Measurements from ENCODE around the gene REEP6. TPM values are rescaled to one million over a fixed set of nuclear protein-coding genes. Genes with fewer than 3 reads are reported as not detected.

Gene REEP6
- total RNA-seq, 1 experiment from 2014 or later, result 0.45 TPM

DNA sequence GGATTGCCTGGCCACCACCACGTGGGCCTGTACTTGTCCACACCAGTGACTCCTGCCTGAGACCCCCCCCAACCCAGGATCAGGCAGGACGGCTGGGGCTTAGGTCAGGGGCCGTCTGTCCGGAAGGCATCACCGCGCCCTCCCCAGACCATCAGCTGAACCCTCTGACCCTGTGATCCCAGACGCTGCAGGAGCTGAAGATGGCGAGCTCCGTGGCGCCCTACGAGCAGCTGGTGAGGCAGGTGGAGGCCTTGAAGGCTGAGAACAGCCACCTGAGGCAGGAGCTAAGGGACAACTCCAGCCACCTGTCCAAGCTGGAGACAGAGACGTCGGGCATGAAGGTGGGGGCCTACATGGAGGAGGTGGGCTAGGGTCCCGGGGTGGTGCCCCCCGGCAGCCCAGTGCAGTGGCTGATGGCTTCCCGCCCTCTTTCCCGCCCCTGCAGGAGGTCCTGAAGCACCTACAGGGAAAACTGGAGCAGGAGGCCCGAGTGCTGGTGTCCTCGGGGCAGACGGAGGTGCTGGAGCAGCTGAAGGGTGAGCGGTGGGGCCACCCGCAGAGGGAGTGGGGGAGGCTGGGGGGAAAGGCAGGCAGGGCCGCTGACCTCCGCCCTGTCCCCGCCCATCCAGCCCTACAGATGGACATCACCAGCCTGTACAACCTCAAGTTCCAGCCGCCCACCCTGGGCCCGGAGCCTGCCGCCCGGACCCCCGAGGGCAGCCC is 38.0 kb upstream of the REEP6 start:
- peak; percentile 57 for DNase-seq
- H3K9me3 ChIP-seq (replicated peaks), result no peaks in the 10 kb centered on the region

GRCh38 chr19:1453525-1454364 is 37.2 kb upstream of the REEP6 start:
- DNase-seq, result peak; percentile 90 to 91
- H3K27ac ChIP-seq, result no peak overlapping the region; the same call in 1 of the 2 replicates
- no peaks in the 10 kb centered on the region for H3K36me3 ChIP-seq
- peaks cover 17% of the 10 kb centered on the region; the same call in 1 of the 2 replicates for H3K4me1 ChIP-seq
- H3K9me3 ChIP-seq (replicated peaks), result no peaks in the 10 kb centered on the region
- peak overlapping the region; percentile 42 for H3K4me3 ChIP-seq
- peaks cover 17% of the 10 kb centered on the region for H3K27me3 ChIP-seq

More for the DNA sequence above, 38.0 kb upstream of the REEP6 start:
- Histone ChIP-seq H3K4me1 (peaks cover 17% of the 10 kb centered on the region; the same call in 1 of the 2 replicates), H3K27me3 (peaks cover 17% of the 10 kb centered on the region), H3K27ac (no peak overlapping the region; the same call in 1 of the 2 replicates), H3K36me3 (no peaks in the 10 kb centered on the region), H3K4me3 (peak overlapping the region; percentile 42)

- Histone ChIP-seq H3K27me3 (peaks cover 17% of the 10 kb centered on the region), H3K36me3 (no peaks in the 10 kb centered on the region), H3K4me1 (peaks cover 17% of the 10 kb centered on the region; the same call in 1 of the 2 replicates), H3K4me3 (no peak overlapping the region), H3K9me3 (replicated peaks) (no peaks in the 10 kb centered on the region), H3K27ac (no peak overlapping the region)
- no peak for DNase-seq
These were observed 36.0 kb upstream of the REEP6 start for GRCh38 chr19:1455002-1455335.

GRCh38 chr19:1455336-1456120 is 35.5 kb upstream of the REEP6 start:
- Histone ChIP-seq H3K27me3 (peaks cover 14% of the 10 kb centered on the region), H3K27ac (no peak overlapping the region), H3K9me3 (replicated peaks) (no peaks in the 10 kb centered on the region), H3K36me3 (no peaks in the 10 kb centered on the region), H3K4me3 (no peak overlapping the region), H3K4me1 (peaks cover 17% of the 10 kb centered on the region; the same call in 1 of the 2 replicates)
- peak; percentile 73 to 78 for DNase-seq

GRCh38 chr19:1456121-1456900 is 34.7 kb upstream of the REEP6 start:
- no peak overlapping the region for H3K4me3 ChIP-seq
- no peaks in the 10 kb centered on the region for H3K36me3 ChIP-seq
- peaks cover 7% of the 10 kb centered on the region; the same call in 1 of the 2 replicates for H3K27me3 ChIP-seq
- DNase-seq, result no peak
- no peaks in the 10 kb centered on the region for H3K9me3 ChIP-seq (replicated peaks)
- no peak overlapping the region for H3K27ac ChIP-seq
- H3K4me1 ChIP-seq, result peaks cover 17% of the 10 kb centered on the region; the same call in 1 of the 2 replicates

DNA sequence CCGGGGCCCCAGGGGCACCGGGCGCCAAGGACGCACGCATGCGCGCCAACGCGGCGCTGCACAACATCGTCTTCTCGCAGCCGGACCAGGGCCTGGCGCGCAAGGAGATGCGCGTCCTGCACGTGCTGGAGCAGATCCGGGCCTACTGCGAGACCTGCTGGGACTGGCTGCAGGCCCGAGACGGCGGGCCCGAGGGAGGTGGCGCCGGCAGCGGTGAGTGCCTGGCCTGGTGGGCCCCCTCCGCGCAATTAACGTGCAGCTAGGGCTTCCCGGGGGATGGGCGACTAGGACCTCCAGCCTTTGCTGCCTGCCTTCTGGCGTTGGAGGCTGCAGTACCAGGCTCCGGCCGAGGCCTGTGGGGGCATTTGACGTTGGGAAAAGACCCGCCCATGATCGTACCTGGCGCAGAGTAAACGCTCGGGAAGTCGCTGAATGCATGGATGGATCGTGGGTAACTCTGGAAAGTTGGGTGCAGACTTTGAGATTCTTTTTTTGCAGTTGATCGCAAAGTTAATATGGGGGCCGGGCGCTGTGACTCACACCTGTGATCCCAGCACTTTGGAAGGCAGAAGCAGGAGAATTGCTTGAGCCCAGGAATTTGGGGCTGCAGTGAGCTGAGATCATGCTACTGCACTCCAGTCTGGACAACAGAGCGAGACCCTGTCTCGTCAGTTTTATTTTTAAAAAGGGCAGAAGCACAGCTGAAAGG is 33.8 kb upstream of the REEP6 start:
- peaks cover 15% of the 10 kb centered on the region; the same call in 1 of the 2 replicates for H3K4me1 ChIP-seq
- no peaks in the 10 kb centered on the region for H3K36me3 ChIP-seq
- no peak for DNase-seq
- H3K4me3 ChIP-seq, result no peak overlapping the region
- H3K27ac ChIP-seq, result no peak overlapping the region
- H3K9me3 ChIP-seq (replicated peaks), result no peaks in the 10 kb centered on the region
- H3K27me3 ChIP-seq, result no peaks in the 10 kb centered on the region

- DNase-seq, result no peak
- H3K4me1 ChIP-seq, result peaks cover 8% of the 10 kb centered on the region; the same call in 1 of the 2 replicates
- H3K27ac ChIP-seq, result no peak overlapping the region
- no peaks in the 10 kb centered on the region for H3K36me3 ChIP-seq
- no peaks in the 10 kb centered on the region for H3K9me3 ChIP-seq (replicated peaks)
- no peak overlapping the region for H3K4me3 ChIP-seq
- H3K27me3 ChIP-seq, result no peaks in the 10 kb centered on the region
These were observed 33.1 kb upstream of the REEP6 start for GRCh38 chr19:1457892-1458291.

DNA sequence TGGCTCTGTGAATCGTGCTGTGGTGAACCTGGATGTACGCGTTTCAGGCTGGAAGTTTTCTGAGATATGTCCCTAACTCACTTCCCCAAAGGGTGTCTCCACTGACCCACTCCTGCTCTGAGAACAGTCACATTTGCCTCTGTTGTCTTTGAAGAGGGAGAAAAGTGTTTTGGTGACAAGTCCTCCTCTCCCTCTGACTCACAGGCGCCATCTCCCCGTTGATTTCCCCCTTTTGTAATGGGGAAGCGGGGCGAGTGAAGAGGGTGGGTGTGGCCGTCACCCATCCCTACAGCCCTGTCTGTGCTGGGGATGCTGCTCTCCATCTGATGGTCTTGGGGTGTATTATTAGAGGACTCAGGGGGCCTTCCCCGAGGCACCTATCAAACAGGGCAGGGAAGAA is 31.5 kb upstream of the REEP6 start:
- H3K4me1 ChIP-seq, result no peaks in the 10 kb centered on the region
- H3K9me3 ChIP-seq (replicated peaks), result no peaks in the 10 kb centered on the region
- no peak overlapping the region for H3K27ac ChIP-seq
- no peaks in the 10 kb centered on the region for H3K36me3 ChIP-seq
- H3K27me3 ChIP-seq, result no peaks in the 10 kb centered on the region
- H3K4me3 ChIP-seq, result no peak overlapping the region
- no peak for DNase-seq

DNA sequence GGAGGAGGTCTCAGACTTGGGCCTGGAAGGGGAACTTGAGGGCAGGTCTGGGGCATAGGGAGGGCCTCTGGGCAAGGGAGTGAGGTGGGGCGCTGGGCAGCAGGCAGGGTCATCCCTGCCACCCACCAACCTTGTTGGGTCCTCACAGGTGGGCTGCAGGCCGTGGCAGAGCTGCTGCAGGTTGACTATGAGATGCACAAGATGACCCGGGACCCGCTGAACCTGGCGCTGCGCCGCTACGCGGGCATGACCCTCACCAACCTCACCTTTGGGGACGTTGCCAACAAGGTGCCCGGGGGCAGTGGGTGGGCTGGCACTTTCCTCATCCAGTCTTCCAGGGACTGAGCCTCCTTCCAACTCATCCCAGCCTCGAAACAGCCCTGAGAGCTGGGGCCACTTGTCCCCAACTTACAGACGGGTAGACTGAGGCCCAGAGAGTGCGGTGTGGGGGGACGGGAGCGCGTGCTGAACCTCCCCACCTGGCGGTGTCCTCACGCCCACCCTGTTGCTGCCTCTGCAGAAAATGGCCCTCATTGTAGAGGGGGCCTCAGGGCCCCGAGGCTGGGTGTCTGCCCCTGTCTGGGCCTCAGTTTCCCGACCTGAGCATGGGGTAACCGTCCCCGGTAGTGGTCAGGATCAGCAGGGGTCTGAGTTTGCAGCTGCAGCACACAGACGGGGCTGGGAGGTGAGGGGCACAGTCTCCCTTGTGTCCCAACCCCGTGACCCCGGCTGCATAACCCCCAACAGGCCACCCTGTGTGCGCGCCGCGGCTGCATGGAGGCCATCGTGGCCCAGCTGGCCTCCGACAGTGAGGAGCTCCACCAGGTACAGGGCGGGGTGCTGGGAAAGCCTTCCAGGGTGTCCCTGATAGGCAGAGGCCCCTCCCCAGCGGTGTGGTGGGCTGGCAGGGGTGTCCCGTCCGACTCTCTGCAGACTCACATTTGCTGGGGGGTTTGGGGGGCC is 30.7 kb upstream of the REEP6 start:
- DNase-seq, result no peak
- no peak overlapping the region for H3K27ac ChIP-seq
- no peak overlapping the region for H3K4me3 ChIP-seq
- H3K27me3 ChIP-seq, result no peaks in the 10 kb centered on the region
- no peaks in the 10 kb centered on the region for H3K36me3 ChIP-seq
- no peaks in the 10 kb centered on the region for H3K4me1 ChIP-seq
- H3K9me3 ChIP-seq (replicated peaks), result no peaks in the 10 kb centered on the region

DNA sequence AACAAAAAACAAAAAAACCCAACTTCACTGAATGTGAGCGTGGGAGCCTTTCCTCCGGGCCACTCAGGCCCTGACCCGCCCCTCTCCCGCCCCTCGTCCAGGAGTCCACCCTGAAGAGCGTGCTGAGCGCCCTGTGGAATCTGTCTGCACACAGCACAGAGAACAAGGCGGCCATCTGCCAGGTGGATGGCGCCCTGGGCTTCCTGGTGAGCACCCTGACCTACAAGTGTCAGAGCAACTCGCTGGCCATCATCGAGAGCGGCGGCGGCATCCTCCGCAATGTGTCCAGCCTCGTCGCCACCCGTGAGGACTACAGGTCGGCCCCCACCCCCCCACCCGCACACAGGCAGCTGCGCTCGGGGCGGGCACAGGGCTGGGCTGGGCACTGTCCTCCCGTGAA is 29.1 kb upstream of the REEP6 start:
- no peak overlapping the region for H3K4me3 ChIP-seq
- H3K27ac ChIP-seq, result no peak overlapping the region
- no peak for DNase-seq
- no peaks in the 10 kb centered on the region for H3K9me3 ChIP-seq (replicated peaks)
- H3K36me3 ChIP-seq, result no peaks in the 10 kb centered on the region
- no peaks in the 10 kb centered on the region for H3K4me1 ChIP-seq
- no peaks in the 10 kb centered on the region for H3K27me3 ChIP-seq

- no peaks in the 10 kb centered on the region for H3K9me3 ChIP-seq (replicated peaks)
These were observed 25.6 kb upstream of the REEP6 start for GRCh38 chr19:1465191-1466016.

GRCh38 chr19:1466018-1466460 is 24.9 kb upstream of the REEP6 start:
- no peaks in the 10 kb centered on the region for H3K9me3 ChIP-seq (replicated peaks)
- no peak for DNase-seq
- no peaks in the 10 kb centered on the region for H3K36me3 ChIP-seq

More at GRCh38 chr19:1465191-1466016, 25.6 kb upstream of the REEP6 start:
- Histone ChIP-seq H3K27me3 (no peaks in the 10 kb centered on the region), H3K4me3 (no peak overlapping the region), H3K36me3 (no peaks in the 10 kb centered on the region), H3K4me1 (no peaks in the 10 kb centered on the region; the same call in 1 of the 2 replicates), H3K27ac (no peak overlapping the region)
- no peak for DNase-seq

More at GRCh38 chr19:1466018-1466460, 24.9 kb upstream of the REEP6 start:
- Histone ChIP-seq H3K4me1 (no peaks in the 10 kb centered on the region; the same call in 1 of the 2 replicates), H3K27me3 (no peaks in the 10 kb centered on the region), H3K27ac (no peak overlapping the region), H3K4me3 (no peak overlapping the region)
